Nucleus accumbens (tissue), 56 donors: ENCODE data around the gene ADCK1.
A peak's percentile ranks its signal among the peaks of the same experiment; 100 is the strongest.
"Not testable (repeated sequence)": the region's sequence is repeated elsewhere in the genome, so short reads cannot be mapped to it uniquely, and the experiment has no call there.

Experiments used
- DNase-seq, 56 donors: peaks; one replicate each; lab custom pipeline; 2025; lab: John Stamatoyannopoulos, UW

Gene ADCK1, protein sequence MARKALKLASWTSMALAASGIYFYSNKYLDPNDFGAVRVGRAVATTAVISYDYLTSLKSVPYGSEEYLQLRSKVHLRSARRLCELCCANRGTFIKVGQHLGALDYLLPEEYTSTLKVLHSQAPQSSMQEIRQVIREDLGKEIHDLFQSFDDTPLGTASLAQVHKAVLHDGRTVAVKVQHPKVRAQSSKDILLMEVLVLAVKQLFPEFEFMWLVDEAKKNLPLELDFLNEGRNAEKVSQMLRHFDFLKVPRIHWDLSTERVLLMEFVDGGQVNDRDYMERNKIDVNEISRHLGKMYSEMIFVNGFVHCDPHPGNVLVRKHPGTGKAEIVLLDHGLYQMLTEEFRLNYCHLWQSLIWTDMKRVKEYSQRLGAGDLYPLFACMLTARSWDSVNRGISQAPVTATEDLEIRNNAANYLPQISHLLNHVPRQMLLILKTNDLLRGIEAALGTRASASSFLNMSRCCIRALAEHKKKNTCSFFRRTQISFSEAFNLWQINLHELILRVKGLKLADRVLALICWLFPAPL

DNA sequence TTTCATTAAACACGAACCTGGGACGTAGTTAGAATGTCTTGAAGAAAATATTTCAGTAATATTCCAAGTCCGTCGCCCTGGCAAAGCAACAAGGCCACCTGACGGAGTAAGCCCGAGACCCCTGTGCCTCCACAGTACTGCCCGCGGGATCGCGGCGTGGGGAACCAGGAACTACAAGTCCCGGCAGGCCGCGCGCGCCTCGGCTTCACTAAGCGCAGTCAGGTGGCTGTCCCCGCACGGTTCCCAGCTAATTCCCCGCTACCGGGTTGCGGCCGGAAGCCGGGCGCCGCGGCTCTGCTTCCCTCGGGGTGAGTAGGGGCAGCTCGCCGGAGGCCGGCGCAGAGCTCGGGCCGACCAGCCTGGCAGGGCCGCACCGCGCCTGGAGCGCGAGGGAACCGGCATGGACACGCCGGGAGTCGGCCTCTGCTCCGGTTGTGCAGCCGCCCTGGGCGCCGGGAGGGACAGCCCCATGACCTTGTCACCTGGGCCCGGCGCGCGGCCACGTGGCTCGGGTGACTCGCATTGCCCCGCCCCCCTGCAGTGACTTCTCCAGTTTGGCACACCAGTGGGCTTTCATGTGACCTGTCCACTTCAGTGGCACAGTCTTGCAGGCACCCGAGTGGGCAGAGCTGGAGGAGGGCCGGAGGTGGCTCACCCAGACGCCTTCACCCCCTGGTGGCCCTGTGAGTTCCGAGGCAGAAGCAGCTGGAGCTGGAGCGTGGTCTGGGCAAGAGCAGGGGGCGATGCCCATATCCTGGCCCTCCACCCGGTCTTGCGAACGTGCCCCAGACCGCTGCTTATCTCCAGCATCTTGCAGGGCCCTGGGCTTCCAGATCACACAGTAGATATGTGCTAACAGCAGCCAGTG lies at the start of gene ADCK1:
Gene ADCK1 (plus strand): TSS at position 247 of the 868 bp plus-strand sequence. CDS start 18,870 bp downstream, outside the sequence.
- peak; percentile 69 to 99 (median 92) for DNase-seq

DNA sequence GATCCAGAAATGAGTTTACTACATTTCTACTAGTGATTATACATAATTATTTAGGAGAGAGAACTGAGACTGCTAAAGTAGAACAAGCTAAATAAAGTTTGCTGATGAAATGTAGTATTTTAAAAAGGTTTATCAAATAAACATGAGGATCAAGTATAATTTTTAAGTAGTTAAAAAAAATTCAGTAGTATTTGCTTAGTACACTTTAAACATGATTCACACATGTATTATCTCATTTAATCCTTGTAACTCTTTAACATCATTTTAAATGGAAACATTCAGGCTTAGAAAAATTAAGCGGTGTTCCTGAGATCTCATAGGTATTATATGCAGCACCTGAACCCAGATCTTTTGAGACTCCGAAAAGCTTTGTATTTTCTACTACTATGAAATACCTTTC lies 47.6 kb upstream of the ADCK1 start:
- DNase-seq = no peak

DNA sequence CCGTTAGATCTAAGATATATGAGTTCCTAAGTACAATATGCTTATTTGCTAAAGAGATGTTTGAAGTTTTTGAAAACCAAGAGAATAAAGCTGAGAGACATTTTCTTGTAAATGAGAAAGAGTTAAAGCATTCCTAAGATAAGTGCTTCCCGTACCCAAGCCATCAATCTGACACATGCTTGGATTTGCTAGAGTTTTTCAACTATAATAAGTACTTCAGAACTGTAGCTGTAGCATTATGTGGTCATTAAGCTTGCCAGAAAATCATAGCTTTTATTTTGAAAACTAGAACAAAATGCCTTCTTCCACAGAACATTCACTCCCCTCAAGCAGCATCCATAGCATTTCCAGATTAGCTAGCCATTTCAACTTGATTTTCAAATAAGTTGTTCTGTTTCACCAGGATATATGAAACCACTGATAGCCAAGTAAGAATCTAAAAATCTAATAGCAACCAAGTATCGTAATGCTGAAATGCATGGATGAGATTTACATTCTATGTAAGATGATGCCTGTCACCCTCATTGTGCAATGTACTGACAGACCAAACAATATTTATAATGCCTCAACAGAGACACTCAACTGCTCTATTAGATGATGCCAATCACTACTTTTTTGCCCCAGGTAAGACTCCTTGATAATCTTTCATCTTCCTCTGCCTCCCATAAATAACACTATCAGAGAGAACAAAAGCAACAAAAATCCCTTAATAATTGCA lies 47.0 kb upstream of the ADCK1 start:
- no peak for DNase-seq

DNA sequence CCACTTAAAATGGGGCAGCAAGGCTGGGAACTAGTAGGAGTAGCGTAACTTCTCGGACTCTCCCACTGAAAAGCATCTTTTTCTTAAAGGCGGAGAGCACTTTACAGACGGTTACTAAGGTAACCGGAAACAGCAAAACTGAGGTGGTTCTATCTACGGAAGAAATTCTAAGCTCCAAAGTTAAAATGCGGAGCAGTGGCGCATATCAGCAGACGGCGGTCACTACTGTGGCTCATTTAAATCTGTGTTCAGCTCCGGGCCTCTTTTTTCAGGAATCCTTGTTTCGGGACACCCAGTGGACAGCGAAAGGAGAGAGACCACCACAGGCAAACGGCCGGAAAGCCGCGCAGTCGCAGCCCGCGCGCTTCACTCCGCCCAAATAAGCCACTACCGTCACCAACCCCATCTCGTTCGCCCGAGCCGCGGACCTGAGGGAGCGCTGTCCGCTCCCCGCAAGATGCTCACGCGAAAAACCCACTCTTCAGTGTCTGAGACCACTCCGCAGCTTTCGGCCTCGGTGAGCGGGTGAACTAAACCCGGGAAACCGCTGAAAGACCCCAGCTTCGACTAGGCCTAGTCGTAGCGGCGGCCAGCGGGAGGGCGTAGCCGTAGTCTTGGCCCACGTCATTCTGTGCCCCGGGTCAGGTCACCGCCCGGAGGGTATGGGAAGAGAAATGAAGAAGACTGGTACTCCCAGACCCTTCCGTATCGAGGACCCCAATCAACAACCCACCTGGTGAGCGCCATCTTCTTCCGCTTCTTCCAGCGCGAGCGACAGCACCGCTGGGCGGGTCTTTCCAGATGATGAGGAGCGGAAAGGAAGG lies 39.3 kb upstream of the ADCK1 start, which contains the start of gene SNW1:
Gene SNW1 (minus strand): TSS at position 776 of the 824 bp plus-strand sequence. CDS start 29 bp downstream, at position 747.
- DNase-seq = peak; percentile 7 to 97 (median 89)

DNA sequence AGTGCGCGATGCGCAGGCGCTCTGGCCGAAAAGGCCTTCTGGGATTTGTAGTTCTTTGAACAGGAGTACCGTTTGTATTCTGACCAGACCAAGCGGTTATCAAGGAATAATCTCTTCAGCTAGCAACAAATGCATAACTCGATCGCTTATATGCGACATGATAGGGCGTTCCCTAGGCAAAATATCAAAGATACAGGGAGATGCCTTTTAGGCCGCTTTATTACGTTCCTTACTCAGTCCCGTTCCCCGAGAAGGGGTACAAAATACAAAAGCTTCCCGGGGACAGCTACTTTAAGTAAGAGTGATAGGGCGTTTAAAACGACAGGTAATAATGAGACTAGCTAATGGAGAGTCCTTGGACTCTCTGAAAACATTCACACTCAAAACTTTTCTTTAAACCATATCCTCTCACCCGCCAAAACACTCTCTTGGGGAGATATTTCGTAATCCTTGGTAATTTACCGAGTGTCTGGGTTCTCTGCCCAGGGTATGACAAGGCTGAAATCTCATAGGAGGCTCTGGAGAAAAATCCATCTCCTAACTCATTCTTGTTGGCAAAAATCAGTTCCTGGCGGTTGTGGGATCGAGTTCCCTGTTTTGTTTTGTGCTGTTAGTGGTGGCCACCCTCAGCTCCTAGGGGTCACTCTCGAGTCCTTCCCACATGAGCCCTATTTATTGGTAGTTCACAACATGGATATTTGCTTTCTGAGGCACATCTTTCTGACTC lies 38.5 kb upstream of the ADCK1 start:
- peak in 31 of 56 donors; percentile 2 to 94 (median 12) for DNase-seq

DNA sequence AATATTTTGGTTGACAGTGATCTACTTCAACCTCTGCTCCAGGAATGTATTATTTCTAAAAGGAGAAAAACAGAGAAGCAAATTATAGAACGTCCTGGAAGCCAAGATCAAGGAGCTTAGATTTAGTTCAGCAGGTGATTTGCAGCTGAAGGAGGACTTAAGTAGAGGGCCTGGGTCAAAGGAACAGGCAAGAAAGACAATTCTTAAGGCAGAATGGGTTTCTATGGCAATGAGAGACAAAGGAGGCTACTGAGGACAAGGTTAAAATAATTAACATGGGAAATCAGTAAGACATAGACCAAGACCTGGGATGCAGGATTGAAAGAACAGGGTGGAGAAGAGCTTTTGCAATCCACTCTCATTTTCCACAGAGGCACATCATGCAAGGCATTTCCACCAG lies 36.6 kb upstream of the ADCK1 start:
- no peak for DNase-seq

DNA sequence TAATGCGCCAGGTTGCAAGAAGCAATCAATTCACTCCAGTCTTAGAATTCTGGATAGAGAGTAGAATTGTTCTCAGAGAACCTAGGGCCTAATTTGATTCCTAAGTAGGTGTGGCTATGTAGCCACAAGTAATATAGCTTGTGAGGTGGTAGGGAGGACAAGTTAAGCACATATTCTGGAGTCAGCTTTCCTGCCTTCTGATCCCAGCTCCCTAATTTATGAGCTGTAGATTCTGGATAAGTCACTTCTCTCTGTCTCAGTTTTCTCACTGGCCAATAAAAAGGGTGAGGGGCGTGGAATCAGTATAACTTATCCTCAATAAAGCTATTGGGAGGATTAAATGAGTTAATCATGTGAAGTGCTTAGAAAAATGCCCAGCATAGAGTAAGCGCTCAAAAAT lies 35.9 kb upstream of the ADCK1 start:
- DNase-seq = no peak

DNA sequence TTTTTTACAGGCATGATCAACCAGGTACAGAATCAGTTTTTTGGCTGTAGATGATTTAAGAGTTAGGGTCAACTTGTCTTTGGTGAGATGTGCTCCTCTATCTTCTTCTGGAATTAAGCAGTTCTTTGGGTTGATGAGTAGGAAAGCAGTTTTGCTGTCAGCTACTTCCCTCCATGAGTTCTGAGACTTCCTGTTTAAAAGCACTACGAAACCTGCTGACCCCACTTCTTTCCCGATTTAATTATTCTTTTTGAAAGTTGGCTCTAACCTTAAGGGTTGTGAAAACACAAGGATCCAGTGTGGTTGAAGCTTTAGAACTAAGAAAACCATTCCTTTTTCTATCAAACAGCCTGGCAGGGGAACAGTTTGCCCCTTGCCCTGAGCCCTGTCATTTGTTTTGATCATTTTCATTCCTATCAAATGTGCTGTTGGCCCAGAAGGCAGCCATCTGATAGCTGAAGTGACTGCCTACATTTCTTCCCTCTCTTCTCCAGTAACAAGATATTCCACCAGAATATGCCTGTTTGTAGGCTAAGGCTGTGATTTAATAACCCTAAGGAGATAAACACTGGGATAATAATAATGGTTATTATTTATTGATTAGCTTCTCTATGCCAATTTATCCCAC lies 31.4 kb upstream of the ADCK1 start:
- DNase-seq = not testable (repeated sequence)

DNA sequence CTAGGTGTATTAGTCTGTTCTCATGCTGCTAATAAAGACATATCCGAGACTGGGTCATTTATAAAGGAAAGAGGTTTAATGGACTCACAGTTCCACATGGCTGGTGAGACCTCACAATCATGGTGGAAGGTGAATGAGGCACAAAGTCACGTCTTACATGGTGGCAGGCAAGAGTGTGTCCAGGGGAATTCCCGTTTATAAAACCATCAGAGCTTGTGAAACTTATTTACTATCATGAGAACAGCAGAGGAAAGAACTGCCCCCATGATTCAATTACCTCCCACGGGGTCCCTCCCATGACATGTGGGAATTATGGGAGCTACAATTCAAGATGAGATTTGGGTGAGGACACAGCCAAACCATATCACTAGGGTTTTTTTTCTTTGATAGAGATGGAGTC lies 25.9 kb upstream of the ADCK1 start:
- not testable (repeated sequence) for DNase-seq

DNA sequence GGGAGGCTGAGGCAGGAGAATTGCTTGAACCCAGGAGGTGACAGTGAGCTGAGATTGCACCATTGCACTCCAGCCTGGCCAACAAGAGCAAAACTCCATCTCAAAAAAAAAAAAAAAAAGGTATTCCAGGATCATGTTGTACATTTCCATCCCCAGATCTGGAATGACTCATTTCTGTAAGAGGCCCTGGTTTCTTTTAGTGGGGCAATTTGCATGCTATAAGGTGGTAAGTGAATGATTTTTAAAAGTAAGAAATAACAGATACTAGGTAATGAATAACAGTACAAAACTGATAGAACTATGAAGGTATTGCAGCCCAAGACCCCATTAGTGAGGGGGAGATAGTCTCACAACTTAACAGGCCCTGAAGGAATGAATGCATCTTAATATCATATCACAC lies 17.7 kb upstream of the ADCK1 start:
- no peak for DNase-seq

DNA sequence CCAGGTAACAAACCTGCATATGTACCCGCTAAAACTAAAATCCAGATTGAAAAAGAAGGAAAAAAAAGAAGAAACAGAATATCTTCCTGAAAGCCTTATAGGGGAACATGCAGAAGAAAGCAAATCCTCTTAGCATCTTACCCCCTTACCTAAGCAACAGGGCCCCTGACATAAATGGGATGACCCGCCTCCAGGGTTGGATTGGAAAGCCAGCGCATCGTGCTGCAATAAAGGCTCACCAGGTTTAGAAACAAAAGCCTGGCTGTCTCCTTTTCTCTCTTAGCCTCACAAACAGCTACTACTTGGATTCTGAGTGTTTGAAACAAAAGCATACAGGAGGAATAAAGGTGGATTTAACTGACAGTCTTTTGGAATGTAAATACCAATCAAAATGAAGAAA lies 13.8 kb upstream of the ADCK1 start:
- no peak for DNase-seq

DNA sequence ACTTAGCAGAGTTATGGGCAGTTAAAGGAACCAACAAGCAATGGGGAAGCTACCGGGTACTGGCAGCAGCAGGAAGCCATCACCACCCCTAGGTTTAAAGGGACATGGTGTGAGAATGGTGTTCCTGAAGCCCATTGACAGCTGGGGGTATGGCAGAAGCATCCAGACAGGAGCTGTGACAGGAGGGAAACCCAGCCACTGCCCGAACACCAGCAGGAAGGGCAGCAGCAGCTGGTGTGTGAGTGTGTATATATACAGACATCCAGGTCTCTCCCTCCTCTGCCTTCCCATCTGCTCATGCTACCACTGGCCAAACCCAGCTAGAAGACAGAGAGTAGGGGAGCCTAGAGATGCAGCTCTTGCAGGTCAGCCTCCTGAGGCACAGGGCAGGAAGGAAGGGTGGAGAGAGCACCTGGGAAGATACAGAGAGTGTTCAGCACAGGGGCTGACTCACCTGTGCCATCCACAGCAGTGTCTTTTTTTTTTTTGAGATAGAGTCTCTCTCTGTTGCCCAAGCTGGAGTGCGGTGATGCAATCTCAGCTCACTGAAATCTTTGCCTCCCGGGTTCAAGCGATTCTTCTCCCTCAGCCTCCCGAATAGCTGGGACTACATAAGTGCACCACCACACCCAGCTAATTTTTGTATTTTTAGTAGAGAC lies 9.2 kb upstream of the ADCK1 start:
- no peak for DNase-seq

DNA sequence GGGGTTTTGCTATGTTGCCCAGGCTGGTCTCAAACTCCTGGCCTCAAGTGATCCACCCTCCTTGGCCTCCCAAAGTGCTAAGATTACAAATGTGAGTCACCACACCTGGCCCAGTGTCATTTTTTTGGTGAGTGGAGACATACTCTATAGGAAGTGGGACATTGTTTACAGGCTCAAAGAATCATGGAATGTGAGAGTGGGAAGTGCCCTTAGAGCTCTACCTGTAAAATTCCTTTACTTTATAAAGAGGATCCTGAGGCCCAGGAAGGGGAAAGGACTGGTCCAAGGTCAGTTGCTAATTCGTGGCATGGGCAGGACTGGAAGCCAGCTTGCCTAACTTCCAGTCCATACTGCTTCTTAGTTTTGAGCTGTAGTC lies 8.7 kb upstream of the ADCK1 start:
- no peak for DNase-seq

DNA sequence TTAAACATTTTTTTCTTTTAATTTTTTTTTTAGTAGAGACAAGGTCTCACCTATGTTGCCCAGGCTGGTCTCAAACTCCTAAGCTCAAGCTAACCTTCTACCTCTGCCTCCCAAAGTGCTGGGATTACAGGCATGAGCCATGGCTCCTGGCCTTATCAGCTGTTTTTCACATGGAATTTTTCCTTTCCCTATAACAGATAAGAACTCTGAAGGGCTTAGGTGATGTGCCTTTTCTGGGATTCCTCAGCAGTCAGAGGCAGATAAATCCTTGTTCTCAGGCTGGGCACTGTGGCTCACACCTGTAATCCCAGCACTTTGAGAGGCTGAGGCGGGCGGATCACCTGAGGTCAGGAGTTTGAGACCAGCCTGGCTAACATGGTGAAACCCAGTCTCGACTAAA lies 6.7 kb upstream of the ADCK1 start:
- DNase-seq = not testable (repeated sequence)

DNA sequence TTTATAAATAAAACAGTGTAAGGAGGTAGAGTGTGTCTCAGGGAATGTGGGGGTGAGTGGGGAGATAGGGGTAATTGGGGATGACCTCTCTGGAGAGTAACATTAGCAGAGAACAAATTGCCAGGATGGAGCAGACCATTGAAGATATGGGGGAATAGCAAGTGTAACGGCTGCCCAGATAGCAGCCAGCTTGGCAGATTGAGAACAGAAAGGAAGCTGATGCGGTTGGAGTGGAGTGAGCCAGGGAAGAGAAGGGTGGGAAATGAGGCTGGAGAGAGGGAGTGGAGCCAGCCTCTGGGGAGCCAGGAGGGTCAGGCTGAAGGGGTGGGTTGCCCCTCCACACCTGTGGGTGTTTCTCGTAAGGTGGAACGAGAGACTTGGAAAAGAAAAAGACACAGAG lies 5.6 kb upstream of the ADCK1 start:
- DNase-seq = no peak

DNA sequence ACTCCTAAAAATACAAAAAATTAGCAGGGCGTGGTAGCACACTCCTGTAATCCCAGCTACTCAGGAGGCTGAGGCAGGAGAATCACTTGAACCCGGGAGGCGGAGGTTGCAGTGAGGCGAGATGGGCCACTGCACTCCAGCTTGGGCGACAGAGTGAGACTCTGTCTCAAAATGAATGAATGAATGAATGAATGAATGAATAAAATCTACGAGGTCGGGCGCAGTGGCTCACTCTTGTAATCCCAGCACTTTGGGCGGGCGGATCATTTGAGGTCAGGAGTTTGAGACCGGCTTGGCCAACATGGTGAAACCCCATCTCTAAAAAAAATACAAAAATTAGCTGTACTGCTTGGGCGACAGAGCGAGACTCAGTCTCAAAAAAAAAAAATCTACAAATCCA lies 453 bp upstream of the ADCK1 start:
- DNase-seq = not testable (repeated sequence)

DNA sequence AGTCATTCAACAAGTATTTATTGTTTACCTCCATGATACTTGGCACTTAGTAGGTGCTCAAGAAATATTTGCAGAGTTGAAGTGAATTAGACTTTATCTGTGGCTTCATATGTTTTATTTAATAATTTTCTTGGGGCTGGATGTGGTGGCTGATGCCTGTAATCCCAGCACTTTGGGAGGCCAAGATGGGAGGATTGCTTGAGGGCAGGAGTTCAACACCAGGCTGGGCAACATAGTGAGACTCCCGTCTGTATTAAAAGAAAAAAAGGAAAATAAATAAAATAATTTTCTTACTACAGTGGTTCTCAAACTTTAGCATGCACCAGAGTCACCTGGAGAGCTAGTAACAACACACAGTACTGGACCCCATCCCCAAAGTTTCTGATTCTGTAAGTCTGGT lies 905 bp downstream of the ADCK1 start:
- DNase-seq = no peak

DNA sequence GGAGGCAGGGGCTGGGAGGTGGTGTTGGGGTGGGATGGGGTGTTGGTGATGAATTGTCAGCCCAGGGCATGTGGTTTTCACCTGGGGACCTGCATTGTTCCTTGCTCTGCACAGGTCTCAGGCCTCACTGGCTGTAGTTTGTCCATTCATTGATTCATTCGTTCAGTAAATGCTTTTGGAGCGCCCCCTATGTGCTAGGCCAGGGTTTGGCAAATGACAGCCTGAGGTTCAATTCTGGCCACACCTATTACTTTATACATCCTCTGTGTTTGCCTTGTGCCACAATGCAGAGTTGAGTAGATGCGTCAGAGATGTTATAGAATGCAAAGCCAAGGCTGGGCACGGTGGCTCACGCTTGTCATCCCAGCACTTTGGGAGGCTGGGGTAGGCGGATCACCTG lies 4.7 kb downstream of the ADCK1 start:
- DNase-seq = no peak
